ENCODE data around the gene CYLD.

The CYLD gene

GRCh38 chr16:50819706-50820105 lies 77.8 kb downstream of the CYLD start:
- no peaks in the 10 kb centered on the region for H3K36me3 ChIP-seq (ENCODE audit: control insufficient read depth in 1 of 2, insufficient read depth in 2 of 2, low read depth in 1 of 2, low read length in 2 of 2)
- 85% methylated on average over 6 of the region's 6 CpGs for WGBS
- H3K4ac ChIP-seq (ENCODE audit: low read depth in 1 of 2, low read length in 2 of 2): no peak overlapping the region
- H3K9me3 ChIP-seq (ENCODE audit: control insufficient read depth, low read length): no peaks in the 10 kb centered on the region
- no peak overlapping the region for H3K23ac ChIP-seq (ENCODE audit: low read length in 2 of 2)
- H2AK5ac ChIP-seq (ENCODE audit: low read length, severe bottlenecking): no peak overlapping the region
- H2AFZ ChIP-seq (ENCODE audit: low read depth, low read length): no peak overlapping the region
- H2BK12ac ChIP-seq (ENCODE audit: low read length in 2 of 2): no peak overlapping the region
- H3K27me3 ChIP-seq (ENCODE audit: control insufficient read depth in 1 of 2, insufficient read depth in 1 of 2, low read length in 2 of 2): peaks cover 3 to 13% of the 10 kb centered on the region in 2 experiments
- no peaks in the 10 kb centered on the region for H3K4me1 ChIP-seq (ENCODE audit: control insufficient read depth, insufficient read depth, low read depth, low read length)
- no peak overlapping the region for H2BK5ac ChIP-seq (ENCODE audit: low read depth, low read length, poor library complexity, severe bottlenecking)
- H3K79me1 ChIP-seq (replicated peaks; ENCODE audit: low read length, poor library complexity, severe bottlenecking): no peaks in the 10 kb centered on the region
- no peak overlapping the region for H3K14ac ChIP-seq (ENCODE audit: low read length in 2 of 2)
- H3K27ac ChIP-seq (ENCODE audit: low read length, poor library complexity, severe bottlenecking): no peak overlapping the region
- H3K9ac ChIP-seq (ENCODE audit: low read length): no peak overlapping the region
- no peak overlapping the region for H2BK120ac ChIP-seq (ENCODE audit: low read depth, low read length)
- H2BK15ac ChIP-seq (ENCODE audit: low read depth, poor library complexity, severe bottlenecking): no peak overlapping the region
- H3K18ac ChIP-seq (ENCODE audit: low read depth in 1 of 2, low read length in 2 of 2): no peak overlapping the region
- no peak overlapping the region for H4K8ac ChIP-seq (ENCODE audit: low read length)
- H4K91ac ChIP-seq (ENCODE audit: low read length): no peak overlapping the region
- no peak overlapping the region for H3K4me2 ChIP-seq (ENCODE audit: low read length, poor library complexity, severe bottlenecking)
- no peak overlapping the region for H3K4me3 ChIP-seq (ENCODE audit: insufficient read depth in 1 of 2, low read depth in 1 of 2, low read length in 2 of 2)
- DNase-seq: no peak

GRCh38 chr16:50820225-50820624 lies 78.3 kb downstream of the CYLD start:
- Histone ChIP-seq H3K4me3 (ENCODE audit: insufficient read depth in 1 of 2, low read depth in 1 of 2, low read length in 2 of 2) (no peak overlapping the region), H3K9ac (ENCODE audit: low read length) (no peak overlapping the region), H4K8ac (ENCODE audit: low read length) (no peak overlapping the region), H3K23ac (ENCODE audit: low read length in 2 of 2) (no peak overlapping the region), H2BK5ac (ENCODE audit: low read depth, low read length, poor library complexity, severe bottlenecking) (no peak overlapping the region), H3K79me1 (replicated peaks; ENCODE audit: low read length, poor library complexity, severe bottlenecking) (no peaks in the 10 kb centered on the region), H2BK12ac (ENCODE audit: low read length in 2 of 2) (no peak overlapping the region), H3K4me2 (ENCODE audit: low read length, poor library complexity, severe bottlenecking) (no peak overlapping the region), H3K14ac (ENCODE audit: low read length in 2 of 2) (no peak overlapping the region), H4K91ac (ENCODE audit: low read length) (no peak overlapping the region), H2AK5ac (ENCODE audit: low read length, severe bottlenecking) (no peak overlapping the region), H3K4ac (ENCODE audit: low read depth in 1 of 2, low read length in 2 of 2) (no peak overlapping the region), H3K36me3 (ENCODE audit: control insufficient read depth in 1 of 2, insufficient read depth in 2 of 2, low read depth in 1 of 2, low read length in 2 of 2) (no peaks in the 10 kb centered on the region), H3K27me3 (ENCODE audit: control insufficient read depth in 1 of 2, insufficient read depth in 1 of 2, low read length in 2 of 2) (peaks cover 3 to 13% of the 10 kb centered on the region in 2 experiments), H2AFZ (ENCODE audit: low read depth, low read length) (no peak overlapping the region), H3K27ac (ENCODE audit: low read length, poor library complexity, severe bottlenecking) (no peak overlapping the region), H2BK15ac (ENCODE audit: low read depth, poor library complexity, severe bottlenecking) (no peak overlapping the region), H2BK120ac (ENCODE audit: low read depth, low read length) (no peak overlapping the region), H3K18ac (ENCODE audit: low read depth in 1 of 2, low read length in 2 of 2) (no peak overlapping the region), H3K4me1 (ENCODE audit: control insufficient read depth, insufficient read depth, low read depth, low read length) (no peaks in the 10 kb centered on the region), H3K9me3 (ENCODE audit: control insufficient read depth, low read length) (no peaks in the 10 kb centered on the region)
- 86% methylated on average over 5 of the region's 5 CpGs for WGBS
- no peak for DNase-seq

DNA sequence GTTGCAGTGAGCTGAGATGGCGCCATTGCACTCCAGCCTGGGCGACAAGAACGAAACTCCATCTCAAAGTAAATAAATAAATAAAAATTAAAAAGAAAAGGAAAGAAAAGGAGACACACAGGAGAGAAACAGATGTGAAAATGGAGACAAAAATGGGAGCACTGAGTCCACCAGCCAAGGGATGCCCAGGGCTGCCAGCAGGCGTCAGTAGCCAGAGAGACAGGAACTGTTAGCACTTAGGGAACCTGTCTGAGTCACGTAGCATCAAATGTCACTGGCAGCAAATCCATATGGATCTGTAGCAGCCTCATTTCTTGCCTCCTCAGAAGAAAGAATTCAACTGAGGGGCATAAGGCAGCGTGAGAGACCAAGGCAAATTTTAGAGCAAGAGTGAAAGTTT lies 79.7 kb downstream of the CYLD start:
- Histone ChIP-seq H3K4me1 (ENCODE audit: control insufficient read depth, insufficient read depth, low read depth, low read length) (no peaks in the 10 kb centered on the region), H3K14ac (ENCODE audit: low read length in 2 of 2) (no peak overlapping the region), H2BK5ac (ENCODE audit: low read depth, low read length, poor library complexity, severe bottlenecking) (no peak overlapping the region), H2BK120ac (ENCODE audit: low read depth, low read length) (no peak overlapping the region), H3K4me2 (ENCODE audit: low read length, poor library complexity, severe bottlenecking) (no peak overlapping the region), H2AK5ac (ENCODE audit: low read length, severe bottlenecking) (no peak overlapping the region), H2BK12ac (ENCODE audit: low read length in 2 of 2) (no peak overlapping the region), H3K79me1 (replicated peaks; ENCODE audit: low read length, poor library complexity, severe bottlenecking) (no peaks in the 10 kb centered on the region), H3K9me3 (ENCODE audit: control insufficient read depth, low read length) (no peaks in the 10 kb centered on the region), H4K91ac (ENCODE audit: low read length) (no peak overlapping the region), H4K8ac (ENCODE audit: low read length) (no peak overlapping the region), H3K27ac (ENCODE audit: low read length, poor library complexity, severe bottlenecking) (no peak overlapping the region), H3K18ac (ENCODE audit: low read depth in 1 of 2, low read length in 2 of 2) (no peak overlapping the region), H2AFZ (ENCODE audit: low read depth, low read length) (no peak overlapping the region), H3K9ac (ENCODE audit: low read length) (no peak overlapping the region), H3K36me3 (ENCODE audit: control insufficient read depth in 1 of 2, insufficient read depth in 2 of 2, low read depth in 1 of 2, low read length in 2 of 2) (no peaks in the 10 kb centered on the region), H3K23ac (ENCODE audit: low read length in 2 of 2) (no peak overlapping the region), H3K4me3 (ENCODE audit: insufficient read depth in 1 of 2, low read depth in 1 of 2, low read length in 2 of 2) (no peak overlapping the region), H2BK15ac (ENCODE audit: low read depth, poor library complexity, severe bottlenecking) (no peak overlapping the region), H3K4ac (ENCODE audit: low read depth in 1 of 2, low read length in 2 of 2) (no peak overlapping the region), H3K27me3 (ENCODE audit: control insufficient read depth in 1 of 2, insufficient read depth in 1 of 2, low read length in 2 of 2) (peaks cover 0 to 13% of the 10 kb centered on the region in 2 experiments)
- no peak for DNase-seq
- 66% methylated on average over 3 of the region's 6 CpGs for WGBS

GRCh38 chr16:50822671-50823070 lies 80.8 kb downstream of the CYLD start:
- Histone ChIP-seq H3K14ac (ENCODE audit: low read length in 2 of 2) (no peak overlapping the region), H3K23ac (ENCODE audit: low read length in 2 of 2) (no peak overlapping the region), H3K4me2 (ENCODE audit: low read length, poor library complexity, severe bottlenecking) (no peak overlapping the region), H3K27me3 (ENCODE audit: control insufficient read depth in 1 of 2, insufficient read depth in 1 of 2, low read length in 2 of 2) (peaks cover 0 to 13% of the 10 kb centered on the region in 2 experiments), H3K9me3 (ENCODE audit: control insufficient read depth, low read length) (no peaks in the 10 kb centered on the region), H3K4me1 (ENCODE audit: control insufficient read depth, insufficient read depth, low read depth, low read length) (no peaks in the 10 kb centered on the region), H3K9ac (ENCODE audit: low read length) (no peak overlapping the region), H4K8ac (ENCODE audit: low read length) (no peak overlapping the region), H2BK15ac (ENCODE audit: low read depth, poor library complexity, severe bottlenecking) (no peak overlapping the region), H2BK5ac (ENCODE audit: low read depth, low read length, poor library complexity, severe bottlenecking) (no peak overlapping the region), H4K91ac (ENCODE audit: low read length) (no peak overlapping the region), H3K4ac (ENCODE audit: low read depth in 1 of 2, low read length in 2 of 2) (no peak overlapping the region), H3K79me1 (replicated peaks; ENCODE audit: low read length, poor library complexity, severe bottlenecking) (no peaks in the 10 kb centered on the region), H3K4me3 (ENCODE audit: insufficient read depth in 1 of 2, low read depth in 1 of 2, low read length in 2 of 2) (no peak overlapping the region), H2AK5ac (ENCODE audit: low read length, severe bottlenecking) (no peak overlapping the region), H2BK120ac (ENCODE audit: low read depth, low read length) (no peak overlapping the region), H2AFZ (ENCODE audit: low read depth, low read length) (no peak overlapping the region), H3K36me3 (ENCODE audit: control insufficient read depth in 1 of 2, insufficient read depth in 2 of 2, low read depth in 1 of 2, low read length in 2 of 2) (no peaks in the 10 kb centered on the region), H2BK12ac (ENCODE audit: low read length in 2 of 2) (no peak overlapping the region), H3K18ac (ENCODE audit: low read depth in 1 of 2, low read length in 2 of 2) (no peak overlapping the region), H3K27ac (ENCODE audit: low read length, poor library complexity, severe bottlenecking) (no peak overlapping the region)
- WGBS: 87% methylated on average over 8 of the region's 9 CpGs
- DNase-seq: no peak
